T-helper 2 cell treated with Interferon-gamma antibody and Interleukin-4, amounts not matched to agents 5 μg/mL and 100 μg/mL, for 36 hours (primary cell): ENCODE results near the gene ATF3.

Experiments used
- DNase-seq: peaks from one replicate; pipeline ENCODE4 v3.0.0; 2021; ENCODE audit warnings: low spot score
- H3K27ac Mint-ChIP-seq: one replicate; pipeline ENCODE4 v1.8.0; 2021; ENCODE audit warnings: mild to moderate bottlenecking, mixed read lengths
- H3K27me3 Mint-ChIP-seq: one replicate; pipeline ENCODE4 v1.8.0; 2021; ENCODE audit warnings: low read depth, mixed read lengths
- H3K36me3 Mint-ChIP-seq: one replicate; pipeline ENCODE4 v1.8.0; 2021; ENCODE audit warnings: low read depth, mixed read lengths
- H3K4me1 Mint-ChIP-seq: one replicate; pipeline ENCODE4 v1.8.0; 2021; ENCODE audit warnings: low read depth, mixed read lengths
- H3K4me3 Mint-ChIP-seq: one replicate; pipeline ENCODE4 v1.8.0; 2022; ENCODE audit warnings: mild to moderate bottlenecking, moderate library complexity, mixed read lengths
- H3K9me3 Mint-ChIP-seq: one replicate; pipeline ENCODE4 v1.8.0; 2021; ENCODE audit warnings: mixed read lengths

ATF3 gene

GRCh38 chr1:212608959-212609700 is 569 bp downstream of the ATF3 start:
- peaks cover 4% of the 10 kb centered on the region for H3K36me3 Mint-ChIP-seq
- H3K4me3 Mint-ChIP-seq, result peak overlapping the region; percentile 91
- H3K9me3 Mint-ChIP-seq, result no peaks in the 10 kb centered on the region
- H3K27me3 Mint-ChIP-seq, result peaks cover 37% of the 10 kb centered on the region
- H3K4me1 Mint-ChIP-seq, result peaks cover 47% of the 10 kb centered on the region
- peak overlapping the region; percentile 98 for H3K27ac Mint-ChIP-seq
- DNase-seq, result peak; percentile 58

GRCh38 chr1:212609701-212610574 is 1.4 kb downstream of the ATF3 start:
- Mint-ChIP-seq H3K9me3 (no peaks in the 10 kb centered on the region), H3K27me3 (peaks cover 29% of the 10 kb centered on the region), H3K4me1 (peaks cover 50% of the 10 kb centered on the region), H3K36me3 (peaks cover 6% of the 10 kb centered on the region), H3K27ac (peak overlapping the region; percentile 53), H3K4me3 (peak overlapping the region; percentile 91)
- DNase-seq, result no peak

GRCh38 chr1:212610575-212610967 is 2.0 kb downstream of the ATF3 start:
- no peak overlapping the region for H3K27ac Mint-ChIP-seq
- peaks cover 45% of the 10 kb centered on the region for H3K4me1 Mint-ChIP-seq
- no peak for DNase-seq
- H3K9me3 Mint-ChIP-seq, result no peaks in the 10 kb centered on the region
- H3K4me3 Mint-ChIP-seq, result peak overlapping the region; percentile 91
- peaks cover 8% of the 10 kb centered on the region for H3K36me3 Mint-ChIP-seq
- peaks cover 24% of the 10 kb centered on the region for H3K27me3 Mint-ChIP-seq

- DNase-seq, result no peak
- Mint-ChIP-seq H3K27ac (no peak overlapping the region), H3K4me3 (peak overlapping the region; percentile 91), H3K4me1 (peaks cover 38% of the 10 kb centered on the region), H3K27me3 (peaks cover 17% of the 10 kb centered on the region), H3K9me3 (no peaks in the 10 kb centered on the region), H3K36me3 (peaks cover 15% of the 10 kb centered on the region)
Measured at GRCh38 chr1:212611000-212611948, 2.7 kb downstream of the ATF3 start.

GRCh38 chr1:212612041-212612961 is 3.7 kb downstream of the ATF3 start:
- Mint-ChIP-seq H3K9me3 (no peaks in the 10 kb centered on the region), H3K27me3 (peaks cover 8% of the 10 kb centered on the region), H3K4me1 (peaks cover 32% of the 10 kb centered on the region), H3K4me3 (no peak overlapping the region), H3K27ac (no peak overlapping the region), H3K36me3 (peaks cover 20% of the 10 kb centered on the region)
- DNase-seq, result no peak

- Mint-ChIP-seq H3K9me3 (no peaks in the 10 kb centered on the region), H3K36me3 (peaks cover 29% of the 10 kb centered on the region), H3K27me3 (peaks cover 2% of the 10 kb centered on the region), H3K4me1 (peaks cover 27% of the 10 kb centered on the region), H3K27ac (no peak overlapping the region), H3K4me3 (no peak overlapping the region)
- no peak for DNase-seq
Measured at GRCh38 chr1:212613440-212614335, 5.1 kb downstream of the ATF3 start.

GRCh38 chr1:212614453-212615200 is 6.1 kb downstream of the ATF3 start:
- peaks cover 27% of the 10 kb centered on the region for H3K4me1 Mint-ChIP-seq
- H3K9me3 Mint-ChIP-seq, result no peaks in the 10 kb centered on the region
- H3K36me3 Mint-ChIP-seq, result peaks cover 33% of the 10 kb centered on the region
- H3K27me3 Mint-ChIP-seq, result peaks cover 2% of the 10 kb centered on the region
- H3K4me3 Mint-ChIP-seq, result no peak overlapping the region
- DNase-seq, result no peak
- H3K27ac Mint-ChIP-seq, result peak overlapping the region; percentile 46

GRCh38 chr1:212615201-212615470 is 6.6 kb downstream of the ATF3 start:
- no peak overlapping the region for H3K27ac Mint-ChIP-seq
- H3K4me3 Mint-ChIP-seq, result no peak overlapping the region
- H3K36me3 Mint-ChIP-seq, result peaks cover 35% of the 10 kb centered on the region

GRCh38 chr1:212618466-212619210 is 10.1 kb downstream of the ATF3 start:
- Mint-ChIP-seq H3K27ac (no peak overlapping the region), H3K27me3 (no peaks in the 10 kb centered on the region)
- DNase-seq, result no peak

More at GRCh38 chr1:212615201-212615470, 6.6 kb downstream of the ATF3 start:
- H3K27me3 Mint-ChIP-seq, result no peaks in the 10 kb centered on the region
- H3K9me3 Mint-ChIP-seq, result no peaks in the 10 kb centered on the region
- peaks cover 22% of the 10 kb centered on the region for H3K4me1 Mint-ChIP-seq
- DNase-seq, result no peak

GRCh38 chr1:212620293-212620692 is 11.7 kb downstream of the ATF3 start:
- peaks cover 41% of the 10 kb centered on the region for H3K36me3 Mint-ChIP-seq
- H3K27ac Mint-ChIP-seq, result no peak overlapping the region
- H3K4me1 Mint-ChIP-seq, result peaks cover 10% of the 10 kb centered on the region
- no peaks in the 10 kb centered on the region for H3K9me3 Mint-ChIP-seq
- no peaks in the 10 kb centered on the region for H3K27me3 Mint-ChIP-seq
- no peak overlapping the region for H3K4me3 Mint-ChIP-seq
- no peak for DNase-seq

More at GRCh38 chr1:212618466-212619210, 10.1 kb downstream of the ATF3 start:
- no peak overlapping the region for H3K4me3 Mint-ChIP-seq
- no peaks in the 10 kb centered on the region for H3K9me3 Mint-ChIP-seq
- H3K36me3 Mint-ChIP-seq, result peaks cover 46% of the 10 kb centered on the region
- H3K4me1 Mint-ChIP-seq, result peaks cover 14% of the 10 kb centered on the region
